ENCODE measurements around the gene STAT4. TPM values are rescaled to one million over a fixed set of nuclear protein-coding genes. Genes with fewer than 3 reads are reported as not detected.

STAT4 gene
- total RNA-seq, 1 donor from 2014 or later = 8.0 TPM

DNA sequence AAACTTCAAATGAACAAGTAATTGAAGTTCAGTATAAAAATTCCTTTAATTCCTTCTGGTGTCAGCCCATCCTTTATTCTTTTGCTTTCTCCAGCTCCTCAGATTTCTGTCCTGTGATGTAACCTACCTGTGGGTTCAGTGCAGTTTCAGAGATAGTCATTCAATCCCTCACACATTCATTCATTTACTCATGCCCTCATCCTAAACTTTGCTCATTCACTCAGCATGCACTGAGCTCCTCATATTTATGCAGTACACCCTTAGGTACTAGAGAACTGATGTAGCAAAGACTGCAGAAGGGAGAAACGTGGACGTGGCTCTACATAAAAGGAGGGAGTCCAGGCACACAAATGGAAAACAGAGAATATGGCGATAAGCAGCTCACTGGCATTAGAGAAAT lies 91.5 kb downstream of the STAT4 start:
- Histone ChIP-seq H3K27ac (no peak overlapping the region), H3K9me3 (no peaks in the 10 kb centered on the region), H3K4me1 (no peaks in the 10 kb centered on the region), H3K4me3 (no peak overlapping the region), H3K27me3 (no peaks in the 10 kb centered on the region), H3K36me3 (no peaks in the 10 kb centered on the region)
- no peak for ATAC-seq
- intact Hi-C loops (cut with DNase I) = loop anchor here (10.0 kb wide), 1 partner anchor 465 kb away; no protein-coding TSS in a partner anchor
- TF ChIP-seq, protein P1, sequence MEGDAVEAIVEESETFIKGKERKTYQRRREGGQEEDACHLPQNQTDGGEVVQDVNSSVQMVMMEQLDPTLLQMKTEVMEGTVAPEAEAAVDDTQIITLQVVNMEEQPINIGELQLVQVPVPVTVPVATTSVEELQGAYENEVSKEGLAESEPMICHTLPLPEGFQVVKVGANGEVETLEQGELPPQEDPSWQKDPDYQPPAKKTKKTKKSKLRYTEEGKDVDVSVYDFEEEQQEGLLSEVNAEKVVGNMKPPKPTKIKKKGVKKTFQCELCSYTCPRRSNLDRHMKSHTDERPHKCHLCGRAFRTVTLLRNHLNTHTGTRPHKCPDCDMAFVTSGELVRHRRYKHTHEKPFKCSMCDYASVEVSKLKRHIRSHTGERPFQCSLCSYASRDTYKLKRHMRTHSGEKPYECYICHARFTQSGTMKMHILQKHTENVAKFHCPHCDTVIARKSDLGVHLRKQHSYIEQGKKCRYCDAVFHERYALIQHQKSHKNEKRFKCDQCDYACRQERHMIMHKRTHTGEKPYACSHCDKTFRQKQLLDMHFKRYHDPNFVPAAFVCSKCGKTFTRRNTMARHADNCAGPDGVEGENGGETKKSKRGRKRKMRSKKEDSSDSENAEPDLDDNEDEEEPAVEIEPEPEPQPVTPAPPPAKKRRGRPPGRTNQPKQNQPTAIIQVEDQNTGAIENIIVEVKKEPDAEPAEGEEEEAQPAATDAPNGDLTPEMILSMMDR (IDR thresholded peaks at IDR 0.05) = no peak
- no peak for DNase-seq

GRCh38 chr2:191056228-191056627 lies 94.6 kb downstream of the STAT4 start:
- H3K36me3 ChIP-seq = no peaks in the 10 kb centered on the region
- intact Hi-C loops (cut with DNase I) = loop anchor here (10.0 kb wide), 1 partner anchor 469 kb away; no protein-coding TSS in a partner anchor
- no peak for DNase-seq
- peak; percentile 57 for ATAC-seq
- H3K9me3 ChIP-seq = no peaks in the 10 kb centered on the region
- H3K27ac ChIP-seq = no peak overlapping the region
- TF ChIP-seq, protein P1 (IDR thresholded peaks at IDR 0.05) = no peak
- H3K4me3 ChIP-seq = no peak overlapping the region
- H3K4me1 ChIP-seq = peaks cover 10% of the 10 kb centered on the region
- H3K27me3 ChIP-seq = no peaks in the 10 kb centered on the region

DNA sequence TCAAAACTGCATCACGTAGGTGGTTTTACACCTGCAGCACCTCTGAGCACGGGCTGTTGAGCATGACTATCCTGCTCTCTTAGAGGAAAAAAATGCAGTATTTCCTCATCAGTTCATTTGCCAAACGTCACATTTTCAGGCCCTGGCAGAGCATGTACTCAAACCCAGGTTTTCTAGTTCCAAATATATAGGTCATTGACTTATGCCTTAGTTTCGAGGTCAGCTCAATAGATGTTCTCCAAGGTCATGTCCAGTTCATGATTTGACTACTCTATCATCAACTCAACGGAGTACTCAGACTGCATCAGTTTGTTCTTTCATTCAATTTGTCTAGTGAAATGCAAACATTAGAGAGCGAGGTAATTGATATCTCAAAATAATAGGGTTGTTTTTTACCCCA lies 97.5 kb downstream of the STAT4 start:
- no peaks in the 10 kb centered on the region for H3K27me3 ChIP-seq
- peaks cover 12% of the 10 kb centered on the region for H3K4me1 ChIP-seq
- no peak for ATAC-seq
- TF ChIP-seq, protein P1 (IDR thresholded peaks at IDR 0.05) = no peak
- no peak overlapping the region for H3K4me3 ChIP-seq
- H3K36me3 ChIP-seq = no peaks in the 10 kb centered on the region
- intact Hi-C loops (cut with DNase I) = loop anchor here (10.0 kb wide), 1 partner anchor 472 kb away; no protein-coding TSS in a partner anchor
- no peak overlapping the region for H3K27ac ChIP-seq
- DNase-seq = no peak
- no peaks in the 10 kb centered on the region for H3K9me3 ChIP-seq

DNA sequence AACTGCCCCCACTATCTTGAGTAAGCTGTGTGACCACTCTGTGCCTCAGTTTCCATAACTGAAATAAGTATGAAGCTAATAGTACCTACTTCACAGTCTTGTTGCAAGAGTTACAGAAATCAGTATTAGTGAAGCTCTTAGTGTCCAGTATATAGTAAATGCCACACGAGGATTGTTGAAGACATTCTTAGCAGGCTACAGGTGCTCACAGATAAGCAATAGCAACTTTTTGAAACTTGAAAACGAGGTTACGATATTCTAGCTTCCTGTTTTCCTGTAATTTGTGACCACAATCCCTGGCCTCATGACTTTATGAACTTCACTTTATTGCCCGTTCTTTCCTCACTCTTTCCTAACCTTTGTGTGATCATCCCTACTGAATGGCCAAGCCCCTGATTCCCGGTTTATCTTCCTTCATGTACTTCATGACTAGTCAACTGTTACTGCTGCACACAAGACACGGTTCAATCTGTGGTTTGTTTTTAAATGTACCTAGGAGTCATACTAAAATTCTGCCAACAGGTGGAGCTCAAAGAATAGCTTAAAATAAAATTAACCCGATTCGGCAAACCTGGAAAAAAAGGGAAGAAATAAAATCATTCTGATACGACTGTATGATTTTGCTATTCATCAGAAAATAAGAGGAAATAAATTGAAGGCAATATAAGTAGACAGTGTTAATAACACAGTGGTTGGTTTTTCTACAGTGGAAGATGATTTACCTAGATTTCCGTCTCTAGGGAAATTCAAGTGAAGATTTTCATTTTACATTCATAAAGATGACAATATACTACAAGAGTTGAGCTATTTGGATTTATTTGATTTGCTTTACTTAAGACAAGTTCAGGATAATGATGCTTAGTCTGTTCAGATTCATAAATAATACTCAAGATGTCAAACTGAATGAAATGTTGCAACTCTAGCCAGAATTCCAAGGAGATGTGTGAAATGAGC lies 98.7 kb downstream of the STAT4 start:
- H3K4me1 ChIP-seq = peaks cover 12% of the 10 kb centered on the region
- intact Hi-C loops (cut with DNase I) = loop anchor here (10.0 kb wide), 1 partner anchor 473 kb away; no protein-coding TSS in a partner anchor
- peak; percentile 83 for ATAC-seq
- no peak overlapping the region for H3K27ac ChIP-seq
- DNase-seq = no peak
- no peaks in the 10 kb centered on the region for H3K9me3 ChIP-seq
- TF ChIP-seq, protein P1 (IDR thresholded peaks at IDR 0.05) = peak; percentile 61
- H3K36me3 ChIP-seq = no peaks in the 10 kb centered on the region
- no peaks in the 10 kb centered on the region for H3K27me3 ChIP-seq
- no peak overlapping the region for H3K4me3 ChIP-seq

DNA sequence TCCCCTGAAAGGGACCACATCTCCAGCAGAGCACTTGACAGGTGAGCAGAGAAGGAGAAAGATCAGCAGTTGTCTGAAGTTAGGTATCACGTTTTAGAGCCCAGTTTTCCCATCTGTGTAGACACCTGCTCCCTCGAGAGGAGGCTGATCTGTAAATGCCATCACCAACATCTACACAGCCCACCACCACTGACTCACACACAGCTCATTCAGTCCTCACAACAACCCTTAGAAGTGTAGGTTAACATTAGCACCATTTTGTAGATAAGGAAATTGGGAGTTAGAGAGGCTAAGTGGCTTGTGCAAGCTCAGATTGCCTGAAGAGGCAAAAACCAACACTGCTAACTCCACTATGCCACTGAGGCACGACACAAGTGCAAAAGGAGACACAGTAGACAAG lies 99.6 kb downstream of the STAT4 start:
- DNase-seq (no peak), ATAC-seq (peak; percentile 27)
- Histone ChIP-seq H3K27me3 (no peaks in the 10 kb centered on the region), H3K27ac (no peak overlapping the region), H3K4me1 (peaks cover 12% of the 10 kb centered on the region), H3K36me3 (no peaks in the 10 kb centered on the region), H3K9me3 (no peaks in the 10 kb centered on the region), H3K4me3 (no peak overlapping the region)
- intact Hi-C loops (cut with DNase I) = loop anchor here (10.0 kb wide), 1 partner anchor 474 kb away; no protein-coding TSS in a partner anchor
- TF ChIP-seq, protein P1 (IDR thresholded peaks at IDR 0.05) = no peak
